Loucy (cell line): ENCODE results near the gene EHBP1L1.

ENCODE experiments used
- H2AFZ ChIP-seq: fragments of 200-600 bp; sonication (generic); 2 replicates; pipeline ENCODE4 v1.6.0; 2016; ENCODE audit warnings: antibody characterized with exemption, mild to moderate bottlenecking, low read length, moderate library complexity
- H3F3A ChIP-seq: fragments of 200-600 bp; 2 replicates; pipeline ENCODE4 v1.6.0; 2016; ENCODE audit warnings: antibody characterized with exemption, low read depth, mild to moderate bottlenecking
- H3K27me3 ChIP-seq: fragments of 200-600 bp; sonication (generic); 2 replicates; pipeline ENCODE4 v1.6.1; 2014; ENCODE audit warnings: low read length, mild to moderate bottlenecking; ENCODE audit not compliant: insufficient read depth, poor library complexity, severe bottlenecking
- H3K36me3 ChIP-seq: fragments of 200-600 bp; sonication (generic); 2 replicates; pipeline ENCODE4 v1.6.1; 2016; ENCODE audit warnings: low read length; ENCODE audit not compliant: insufficient read depth
- H3K4me1 ChIP-seq: fragments of 200-600 bp; sonication (generic); 2 replicates; pipeline ENCODE4 v1.5.1; 2014; ENCODE audit warnings: low read length, mild to moderate bottlenecking; ENCODE audit not compliant: insufficient read depth, poor library complexity, severe bottlenecking
- H3K4me2 ChIP-seq: fragments of 200-600 bp; sonication (generic); 2 replicates; pipeline ENCODE4 v1.6.0; 2014; ENCODE audit warnings: antibody characterized with exemption, low read length, low read depth, mild to moderate bottlenecking; ENCODE audit not compliant: poor library complexity, severe bottlenecking
- H3K4me3 ChIP-seq: fragments of 200-600 bp; sonication (generic); 2 replicates; pipeline ENCODE4 v1.5.1; 2014; ENCODE audit warnings: low read length, mild to moderate bottlenecking, mixed read lengths; ENCODE audit not compliant: poor library complexity, severe bottlenecking
- H3K79me2 ChIP-seq: fragments of 200-600 bp; sonication (generic); 2 replicates; pipeline ENCODE4 v1.6.1; 2014; ENCODE audit warnings: low read length; ENCODE audit not compliant: insufficient read depth
- H3K9ac ChIP-seq: fragments of 200-600 bp; sonication (generic); 2 replicates; pipeline ENCODE4 v1.6.0; 2014; ENCODE audit warnings: mild to moderate bottlenecking, low read depth, low read length, moderate library complexity; ENCODE audit not compliant: poor library complexity, severe bottlenecking
- H3K9me2 ChIP-seq: fragments of 200-600 bp; sonication (generic); replicated peaks from 2 replicates; pipeline ENCODE4 v1.6.1; 2016; ENCODE audit warnings: low read depth, low read length, mixed read lengths
- H3K9me3 ChIP-seq: fragments of 200-600 bp; sonication (generic); 2 replicates; pipeline ENCODE4 v1.6.1; 2014; ENCODE audit warnings: mild to moderate bottlenecking, antibody characterized with exemption, low read length, low read depth; ENCODE audit not compliant: insufficient read depth
- H4K20me1 ChIP-seq: fragments of 200-600 bp; sonication (generic); 2 replicates; pipeline ENCODE4 v1.6.0; 2014; ENCODE audit warnings: antibody characterized with exemption, low read length, mild to moderate bottlenecking; ENCODE audit not compliant: insufficient read depth, poor library complexity, severe bottlenecking
- CTCF ChIP-seq: fragments of 200-600 bp; sonication (generic); conservative IDR thresholded peaks from 2 replicates; pipeline ENCODE4 v1.5.1; 2014; ENCODE audit warnings: mild to moderate bottlenecking, antibody characterized with exemption, low read length
- EZH2phosphoT487 ChIP-seq: fragments of 200-600 bp; IDR thresholded peaks from 2 replicates; pipeline ENCODE4 v1.6.1; 2018; ENCODE audit warnings: antibody characterized with exemption, mild to moderate bottlenecking, moderate library complexity, borderline replicate concordance

The EHBP1L1 gene

DNA sequence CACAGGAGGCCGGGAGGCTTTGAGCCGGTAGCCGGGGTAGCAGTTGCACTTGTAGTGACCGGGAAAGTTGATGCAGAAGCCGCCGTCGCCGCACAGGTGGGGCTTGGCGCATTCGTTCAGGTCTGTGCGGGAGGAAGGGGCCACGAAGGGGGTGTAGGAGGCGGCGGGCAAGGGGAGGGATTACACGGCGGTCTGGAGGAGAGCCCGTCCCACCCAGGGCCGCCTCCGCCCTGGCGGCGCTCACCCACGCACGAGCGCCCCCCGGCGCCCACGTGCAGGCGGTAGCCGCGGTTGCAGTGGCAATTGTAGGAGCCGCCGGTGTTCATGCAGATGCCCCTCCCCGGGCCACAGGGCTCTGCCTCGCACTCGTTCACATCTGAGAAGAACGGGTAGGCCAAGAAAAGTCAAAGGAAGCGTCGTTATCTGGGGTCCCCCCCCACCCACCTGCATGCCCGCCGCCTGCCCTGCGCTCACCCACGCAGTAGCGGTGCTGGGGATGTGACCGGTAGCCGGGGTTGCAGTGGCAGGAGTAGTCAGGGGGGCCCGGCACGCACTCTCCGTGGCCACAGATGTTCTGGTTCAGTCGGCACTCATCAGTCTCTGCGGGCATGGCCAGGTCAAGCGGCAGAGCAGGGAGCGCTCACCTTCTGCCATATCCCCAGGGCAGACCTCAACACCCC, 28.3 kb upstream of the EHBP1L1 start:
- no peak for TF ChIP-seq CTCF
- no peak for TF ChIP-seq EZH2phosphoT487
- peak overlapping the region; percentile 67 for H3K4me3 ChIP-seq
- peaks cover 31% of the 10 kb centered on the region for H3K4me1 ChIP-seq
- no peak overlapping the region for H2AFZ ChIP-seq
- H3K4me2 ChIP-seq, result peak overlapping the region; percentile 71
- H3F3A ChIP-seq, result peaks cover 4% of the 10 kb centered on the region; the same call in 1 of the 2 replicates
- peak overlapping the region; percentile 52 for H3K9ac ChIP-seq
- no peaks in the 10 kb centered on the region for H3K36me3 ChIP-seq
- no peaks in the 10 kb centered on the region for H3K27me3 ChIP-seq
- H3K79me2 ChIP-seq, result no peaks in the 10 kb centered on the region
- H4K20me1 ChIP-seq, result no peaks in the 10 kb centered on the region
- H3K9me3 ChIP-seq, result no peaks in the 10 kb centered on the region
- H3K9me2 ChIP-seq, result no peaks in the 10 kb centered on the region

DNA sequence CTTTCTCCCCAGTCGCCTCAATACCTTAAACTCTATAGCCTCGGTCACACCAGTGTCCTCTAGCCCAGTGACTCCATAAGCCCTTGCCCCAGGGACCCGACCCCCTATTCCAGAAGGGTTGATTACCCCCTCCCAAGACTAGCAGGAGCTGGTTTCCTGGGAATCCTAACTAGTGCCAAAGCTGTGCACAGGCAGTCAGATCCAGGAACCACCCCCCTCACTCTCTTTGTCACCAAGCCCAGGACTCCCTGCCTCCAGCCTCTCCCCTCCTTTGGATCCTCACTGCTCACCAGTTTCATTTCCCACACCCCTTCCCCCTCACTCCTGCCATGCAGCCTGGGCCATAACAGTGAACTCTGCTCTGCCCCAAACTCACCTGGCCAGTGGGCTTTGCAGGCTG, 27.5 kb upstream of the EHBP1L1 start:
- Histone ChIP-seq H3K9me2 (no peaks in the 10 kb centered on the region), H4K20me1 (no peaks in the 10 kb centered on the region), H3K9ac (no peak overlapping the region), H3K4me3 (no peak overlapping the region), H3K9me3 (no peaks in the 10 kb centered on the region), H3K79me2 (no peaks in the 10 kb centered on the region), H3F3A (peaks cover 4% of the 10 kb centered on the region; the same call in 1 of the 2 replicates), H3K36me3 (no peaks in the 10 kb centered on the region), H3K27me3 (no peaks in the 10 kb centered on the region), H3K4me2 (no peak overlapping the region), H2AFZ (no peak overlapping the region), H3K4me1 (peaks cover 39% of the 10 kb centered on the region)
- no peak for TF ChIP-seq EZH2phosphoT487
- no peak for TF ChIP-seq CTCF

DNA sequence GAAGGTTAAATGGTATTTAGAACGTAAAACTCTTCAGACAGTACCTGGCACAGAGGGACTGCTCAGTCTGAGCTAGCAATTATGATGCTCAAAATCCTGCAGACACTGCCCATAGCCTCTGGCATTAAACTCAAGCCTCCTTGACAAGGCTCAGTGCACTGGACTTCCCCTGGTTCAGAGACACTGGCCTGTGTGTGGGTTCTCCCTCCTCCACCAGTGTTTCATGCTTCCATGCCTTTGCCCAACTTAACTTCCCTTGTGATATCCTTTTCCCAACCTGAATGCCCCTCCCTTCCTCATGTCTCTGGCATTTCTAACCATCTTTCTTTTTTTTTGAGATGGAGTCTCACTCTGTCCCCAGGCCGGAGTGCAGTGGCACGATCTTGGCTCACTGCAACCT, 26.8 kb upstream of the EHBP1L1 start:
- H2AFZ ChIP-seq, result no peak overlapping the region
- H3K79me2 ChIP-seq, result no peaks in the 10 kb centered on the region
- H3K9me2 ChIP-seq, result no peaks in the 10 kb centered on the region
- H3K4me3 ChIP-seq, result no peak overlapping the region
- H3K4me2 ChIP-seq, result no peak overlapping the region
- H3K36me3 ChIP-seq, result no peaks in the 10 kb centered on the region
- no peaks in the 10 kb centered on the region for H3K9me3 ChIP-seq
- H3K27me3 ChIP-seq, result no peaks in the 10 kb centered on the region
- H3K9ac ChIP-seq, result no peak overlapping the region
- TF ChIP-seq CTCF (no peak), EZH2phosphoT487 (no peak)
- peaks cover 46% of the 10 kb centered on the region for H3K4me1 ChIP-seq
- H3F3A ChIP-seq, result peaks cover 4% of the 10 kb centered on the region; the same call in 1 of the 2 replicates
- no peaks in the 10 kb centered on the region for H4K20me1 ChIP-seq
